ENCODE data around the gene FBH1.
"Not testable (repeated sequence)": the region's sequence is repeated elsewhere in the genome, so short reads cannot be mapped to it uniquely, and the experiment has no call there.

Gene FBH1

DNA sequence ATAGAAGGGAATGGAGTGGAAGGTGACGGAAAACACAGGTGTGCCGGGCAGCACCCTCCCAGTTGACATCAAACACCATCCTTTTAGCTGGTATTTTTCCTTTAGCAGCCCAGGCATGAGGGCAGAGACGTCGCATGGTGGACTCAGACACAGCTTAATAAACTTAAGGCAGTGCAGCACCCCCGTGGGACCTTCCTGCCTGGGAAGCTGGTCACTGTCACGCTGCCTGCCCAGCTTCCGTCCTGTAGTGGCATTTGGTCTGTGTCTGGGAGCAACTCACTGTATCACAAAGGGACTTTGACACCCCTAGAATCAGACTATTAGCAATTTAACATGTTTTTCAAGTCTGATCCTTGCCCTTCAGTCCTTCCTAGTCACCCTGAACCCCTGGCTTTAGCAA, 51.5 kb downstream of the FBH1 start:
- DNase-seq (ENCODE audit: low read depth in 2 of 2), result no peak

DNA sequence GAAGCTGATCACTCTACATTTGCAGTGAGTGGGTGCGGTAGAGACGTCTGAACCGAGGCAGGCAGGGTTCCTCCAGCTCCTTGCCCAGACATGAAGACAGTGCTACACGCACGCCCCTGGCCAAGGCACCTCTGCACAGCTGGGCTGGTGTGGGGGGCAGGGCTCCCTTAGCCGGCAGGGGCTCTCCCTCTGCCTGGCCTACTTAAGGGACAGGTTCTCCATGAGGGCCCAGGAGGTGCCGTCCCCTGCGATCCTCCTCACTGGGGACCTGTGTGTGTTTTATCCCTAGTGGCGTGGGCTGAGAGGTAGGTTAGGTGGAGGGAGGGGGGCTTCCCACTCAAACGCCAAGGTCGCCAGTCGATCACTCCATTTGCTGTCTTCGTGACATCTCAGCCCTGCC, 52.0 kb downstream of the FBH1 start:
- no peak for DNase-seq (ENCODE audit: low read depth in 2 of 2)

- no peak for DNase-seq (ENCODE audit: low read depth in 2 of 2)
These were observed 52.4 kb downstream of the FBH1 start for GRCh38 chr10:5942474-5942873.

- no peak for DNase-seq (ENCODE audit: low read depth in 2 of 2)
These were observed 53.5 kb downstream of the FBH1 start for GRCh38 chr10:5943536-5943935.

- no peak for DNase-seq (ENCODE audit: low read depth in 2 of 2)
These were observed 54.5 kb downstream of the FBH1 start for GRCh38 chr10:5944389-5945189.

GRCh38 chr10:5945190-5945509, 55.1 kb downstream of the FBH1 start:
- no peak for DNase-seq (ENCODE audit: low read depth in 2 of 2)

GRCh38 chr10:5945561-5946418, 55.7 kb downstream of the FBH1 start:
- DNase-seq (ENCODE audit: low read depth in 2 of 2), result no peak

- not testable (repeated sequence) for DNase-seq (ENCODE audit: low read depth in 2 of 2)
These were observed 56.4 kb downstream of the FBH1 start for GRCh38 chr10:5946419-5946775.

- DNase-seq (ENCODE audit: low read depth in 2 of 2), result no peak
These were observed 56.7 kb downstream of the FBH1 start for GRCh38 chr10:5946786-5947185.

- no peak for DNase-seq (ENCODE audit: low read depth in 2 of 2)
These were observed 57.6 kb downstream of the FBH1 start for GRCh38 chr10:5947471-5948207.

DNA sequence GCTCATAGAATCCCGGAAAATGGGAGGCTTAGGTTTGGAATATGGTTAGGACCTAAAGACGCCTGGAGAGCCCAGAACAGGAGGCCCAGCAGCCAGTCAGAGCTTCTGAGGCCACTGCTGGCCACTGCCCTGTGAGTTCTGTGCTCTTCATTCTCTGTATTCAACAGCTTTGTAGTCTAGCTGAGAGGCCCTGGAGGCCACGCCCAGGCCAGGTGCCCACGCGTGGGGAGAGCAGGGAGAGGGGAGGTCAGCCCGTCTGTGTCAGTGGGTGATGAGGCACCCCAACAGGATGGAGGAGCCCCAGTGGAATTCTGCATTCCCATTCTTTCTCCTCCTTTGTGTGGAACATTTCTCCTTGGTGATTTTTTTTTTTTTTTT, 58.2 kb downstream of the FBH1 start:
- DNase-seq (ENCODE audit: low read depth in 2 of 2), result no peak

GRCh38 chr10:5949009-5949759, 59.1 kb downstream of the FBH1 start:
- no peak for DNase-seq (ENCODE audit: low read depth in 2 of 2)

GRCh38 chr10:5951167-5951711, 61.2 kb downstream of the FBH1 start:
- DNase-seq (ENCODE audit: low read depth in 2 of 2), result no peak

- no peak for DNase-seq (ENCODE audit: low read depth in 2 of 2)
These were observed 61.8 kb downstream of the FBH1 start for GRCh38 chr10:5951721-5952407.

DNA sequence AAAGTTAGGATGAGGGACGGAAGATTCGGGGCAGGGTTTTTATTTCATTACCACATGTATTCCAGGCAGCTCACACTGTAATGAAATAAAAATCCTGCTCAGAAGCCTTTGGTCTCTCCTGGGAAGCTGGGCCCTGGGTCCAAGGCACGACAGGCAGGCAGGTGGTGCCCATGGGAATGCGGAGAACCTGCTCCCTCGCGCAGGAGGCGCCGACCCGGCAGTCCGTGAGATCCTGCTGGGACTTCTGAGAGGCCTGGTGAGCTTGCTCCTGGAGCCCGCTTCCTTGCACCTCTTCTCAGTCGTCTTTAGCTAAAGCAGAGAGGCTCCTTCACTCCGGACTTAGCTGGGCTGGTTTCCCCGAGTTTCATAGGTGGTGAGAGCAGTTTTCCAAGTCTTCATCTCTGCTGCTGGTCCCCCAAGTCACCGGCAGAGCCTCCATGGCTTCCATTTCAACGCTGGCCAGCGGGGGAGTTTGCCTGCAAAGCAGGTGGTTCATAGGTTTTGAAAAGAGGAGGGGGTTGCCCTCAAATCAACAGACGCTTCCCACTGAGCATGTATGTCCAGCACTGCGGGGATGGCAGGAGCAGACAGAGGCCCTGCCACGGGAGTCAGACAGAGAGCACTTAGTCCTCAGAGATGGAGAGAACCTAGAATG, 62.8 kb downstream of the FBH1 start:
- no peak for DNase-seq (ENCODE audit: low read depth in 2 of 2)

GRCh38 chr10:5953676-5954075, 63.6 kb downstream of the FBH1 start:
- no peak for DNase-seq (ENCODE audit: low read depth in 2 of 2)

DNA sequence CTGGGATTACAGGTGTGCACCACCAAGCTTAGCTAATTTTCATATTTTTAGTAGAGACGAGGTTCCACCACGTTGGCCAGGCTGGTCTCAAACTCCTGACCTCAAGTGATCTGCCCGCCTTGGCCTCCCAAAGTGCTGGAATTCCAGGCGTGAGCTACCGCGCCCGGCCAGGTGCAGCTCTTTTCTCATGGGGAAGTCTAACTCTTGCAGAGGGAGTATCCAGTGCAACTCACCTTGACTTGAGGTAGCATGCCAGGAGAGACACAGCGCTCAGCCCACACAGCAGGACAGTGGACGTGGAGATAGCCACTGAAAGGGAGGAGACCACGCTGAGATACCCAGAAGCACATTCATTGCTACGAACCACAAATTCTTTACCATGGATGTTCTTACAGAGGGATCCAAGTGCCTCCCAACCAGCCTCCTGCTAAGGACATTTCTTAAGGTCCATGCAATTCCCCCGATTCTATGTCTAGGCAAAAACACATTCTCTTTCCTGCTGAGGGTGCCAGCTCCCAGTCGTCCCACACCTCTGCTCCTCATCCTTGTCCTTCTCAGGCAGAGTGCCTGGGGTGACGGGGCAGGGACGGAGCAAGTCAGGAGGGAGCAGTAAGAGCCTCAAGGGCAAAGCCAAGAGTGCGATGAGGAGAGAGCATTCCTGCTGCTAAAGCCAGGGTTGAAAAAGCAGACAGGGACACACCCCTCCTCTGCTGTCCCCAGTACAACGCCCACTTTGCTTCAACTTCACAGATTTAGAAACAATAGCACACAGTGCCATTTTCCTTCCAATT, 66.3 kb downstream of the FBH1 start:
- no peak for DNase-seq (ENCODE audit: low read depth in 2 of 2)

DNA sequence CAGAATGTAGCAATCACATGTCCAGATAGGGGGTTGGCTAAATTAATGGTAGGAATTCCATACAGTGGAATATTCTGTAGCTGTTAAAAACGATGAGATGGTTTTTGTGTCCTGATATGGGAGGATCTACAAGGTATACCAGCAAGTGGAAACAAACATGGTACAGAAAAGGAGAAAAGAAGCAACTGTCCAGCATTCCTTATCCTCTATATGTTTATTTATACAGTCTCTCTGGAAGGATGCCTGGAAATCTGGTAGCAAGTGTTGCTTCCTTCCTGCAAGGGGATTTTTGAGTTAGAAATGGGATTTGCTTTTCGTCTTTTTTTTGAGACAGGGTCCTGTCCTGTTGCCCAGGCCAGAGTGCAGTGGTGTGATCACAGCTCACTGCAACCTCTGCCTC, 68.0 kb downstream of the FBH1 start:
- no peak for DNase-seq (ENCODE audit: low read depth in 2 of 2)

GRCh38 chr10:5958675-5959074, 68.6 kb downstream of the FBH1 start:
- DNase-seq (ENCODE audit: low read depth in 2 of 2), result no peak

GRCh38 chr10:5959142-5959541, 69.1 kb downstream of the FBH1 start:
- DNase-seq (ENCODE audit: low read depth in 2 of 2), result no peak

Measured in stimulated activated CD8-positive, alpha-beta memory T cell treated with anti-CD3 and anti-CD28 coated beads, Interleukin-15, amount 100 ng/mL, for 4 hours (primary cell).